Stimulated activated naive CD8-positive, alpha-beta T cell treated with anti-CD3 and anti-CD28 coated beads, Interleukin-15, Interleukin-2, amounts not matched to agents 100 U/mL and 50 U/mL, for 24 hours (primary cell): Measurements from ENCODE around the gene LRMDA.
A peak's percentile ranks its signal among the peaks of the same experiment; 100 is the strongest.

ENCODE experiments used
- ATAC-seq: fragments of 150-1000 bp; cut with Tn5 transposase; one replicate; pipeline ENCODE4 v1.10.0; 2021
- DNase-seq: peaks from one replicate; pipeline ENCODE4 v3.0.0; 2021

Gene LRMDA

GRCh38 chr10:75402486-75403143 is 28.8 kb upstream of the LRMDA start:
- ATAC-seq: no peak
- peak; percentile 11 for DNase-seq

GRCh38 chr10:75403144-75403938 is 28.1 kb upstream of the LRMDA start:
- peak; percentile 8 for DNase-seq

GRCh38 chr10:75403939-75404814 is 27.2 kb upstream of the LRMDA start:
- no peak for ATAC-seq
- peak; percentile 9 for DNase-seq

More at GRCh38 chr10:75403144-75403938, 28.1 kb upstream of the LRMDA start:
- no peak for ATAC-seq

GRCh38 chr10:75404815-75405597 is 26.4 kb upstream of the LRMDA start:
- ATAC-seq: no peak
- no peak for DNase-seq

- DNase-seq: no peak
- ATAC-seq: no peak
These were observed 25.6 kb upstream of the LRMDA start for GRCh38 chr10:75405598-75406461.

- DNase-seq: no peak
- ATAC-seq: no peak
These were observed 24.8 kb upstream of the LRMDA start for GRCh38 chr10:75406462-75407223.

GRCh38 chr10:75407224-75407712 is 24.2 kb upstream of the LRMDA start:
- no peak for ATAC-seq
- no peak for DNase-seq

- DNase-seq (no peak), ATAC-seq (no peak)
These were observed 23.5 kb upstream of the LRMDA start for GRCh38 chr10:75407713-75408508.

GRCh38 chr10:75408509-75408875 is 22.9 kb upstream of the LRMDA start:
- no peak for ATAC-seq
- no peak for DNase-seq

GRCh38 chr10:75408911-75409885 is 22.2 kb upstream of the LRMDA start:
- ATAC-seq (peak; percentile 55), DNase-seq (peak; percentile 47)

- ATAC-seq (no peak), DNase-seq (no peak)
These were observed 21.1 kb upstream of the LRMDA start for GRCh38 chr10:75410132-75411005.

- no peak for DNase-seq
- ATAC-seq: no peak
These were observed 16.9 kb upstream of the LRMDA start for GRCh38 chr10:75414527-75414926.

GRCh38 chr10:75417522-75417927 is 13.9 kb upstream of the LRMDA start:
- DNase-seq (no peak), ATAC-seq (no peak)

GRCh38 chr10:75418293-75418692 is 13.1 kb upstream of the LRMDA start:
- DNase-seq (no peak), ATAC-seq (no peak)

- ATAC-seq (no peak), DNase-seq (no peak)
These were observed 12.7 kb upstream of the LRMDA start for GRCh38 chr10:75418712-75419111.

GRCh38 chr10:75422913-75423312 is 8.5 kb upstream of the LRMDA start:
- no peak for DNase-seq
- no peak for ATAC-seq

- ATAC-seq (no peak), DNase-seq (no peak)
These were observed 6.9 kb upstream of the LRMDA start for GRCh38 chr10:75424571-75424970.
